Endometrial microvascular endothelial cells (primary cell): ENCODE results near the gene COL24A1. TPM values are rescaled to one million over a fixed set of nuclear protein-coding genes. Genes with fewer than 3 reads are reported as not detected.

Experiments used
- in situ Hi-C: cut with HindIII; loops from 2 replicates; pipeline ENCODE4 v1.10.0; 2017; ENCODE audit warnings: low sequenced_read_pairs, low pct_unique_long_range_greater_than_20kb; ENCODE audit errors: inconsistent ontology term
- total RNA-seq: library from RNA; depleted of rRNA; stranded (reverse); fragments of >200 nt; gene quantifications from one replicate; pipeline ENCODE4 v1.2.3, GENCODE V29; 2015; ENCODE audit errors: inconsistent ontology term

The COL24A1 gene
- total RNA-seq, result not detected

- in situ Hi-C loops, result no loop called here
These were observed at the start of gene COL24A1 for GRCh38 chr1:86156566-86157455. Gene COL24A1 (minus strand): TSS chr1:86156772. CDS start chr1:86156396, 376 bp downstream.

GRCh38 chr1:86205741-86206140, 49.2 kb upstream of the COL24A1 start:
- in situ Hi-C loops, result no loop called here

- in situ Hi-C loops, result no loop called here
These were observed 46.2 kb upstream of the COL24A1 start for GRCh38 chr1:86202552-86203340.

- in situ Hi-C loops, result no loop called here
These were observed 44.7 kb upstream of the COL24A1 start for GRCh38 chr1:86201311-86201710.

GRCh38 chr1:86200901-86201300, 44.3 kb upstream of the COL24A1 start:
- in situ Hi-C loops, result no loop called here

- in situ Hi-C loops, result no loop called here
These were observed 40.8 kb upstream of the COL24A1 start for GRCh38 chr1:86197206-86197855.

GRCh38 chr1:86195281-86195680, 38.7 kb upstream of the COL24A1 start:
- in situ Hi-C loops, result no loop called here

GRCh38 chr1:86194491-86195034, 38.0 kb upstream of the COL24A1 start:
- in situ Hi-C loops, result no loop called here

- in situ Hi-C loops, result no loop called here
These were observed 35.8 kb upstream of the COL24A1 start for GRCh38 chr1:86192417-86192816.

GRCh38 chr1:86191958-86192357, 35.4 kb upstream of the COL24A1 start:
- in situ Hi-C loops, result no loop called here

GRCh38 chr1:86190873-86191272, 34.3 kb upstream of the COL24A1 start:
- in situ Hi-C loops, result no loop called here

- in situ Hi-C loops, result no loop called here
These were observed 27.9 kb upstream of the COL24A1 start for GRCh38 chr1:86184426-86184825.

GRCh38 chr1:86183810-86184209, 27.2 kb upstream of the COL24A1 start:
- in situ Hi-C loops, result no loop called here

GRCh38 chr1:86176226-86176625, 19.7 kb upstream of the COL24A1 start:
- in situ Hi-C loops, result no loop called here

GRCh38 chr1:86175756-86176155, 19.2 kb upstream of the COL24A1 start:
- in situ Hi-C loops, result no loop called here

GRCh38 chr1:86169625-86170024, 13.1 kb upstream of the COL24A1 start:
- in situ Hi-C loops, result no loop called here

- in situ Hi-C loops, result no loop called here
These were observed 3.2 kb upstream of the COL24A1 start for GRCh38 chr1:86159800-86160199.

- in situ Hi-C loops, result no loop called here
These were observed 586 bp downstream of the COL24A1 start for GRCh38 chr1:86155807-86156565.
